NCI-H1930 (cell line): ENCODE measurements around the gene GJE1.
"Not testable (repeated sequence)": the region's sequence is repeated elsewhere in the genome, so short reads cannot be mapped to it uniquely, and the experiment has no call there.

Experiments used
- DNase-seq, 2 experiments: peaks; one replicate each; lab custom pipeline; 2025; lab: John Stamatoyannopoulos, UW

Gene GJE1, protein sequence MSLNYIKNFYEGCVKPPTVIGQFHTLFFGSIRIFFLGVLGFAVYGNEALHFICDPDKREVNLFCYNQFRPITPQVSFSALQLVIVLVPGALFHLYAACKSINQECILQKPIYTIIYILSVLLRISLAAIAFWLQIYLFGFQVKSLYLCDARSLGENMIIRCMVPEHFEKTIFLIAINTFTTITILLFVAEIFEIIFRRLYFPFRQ

DNA sequence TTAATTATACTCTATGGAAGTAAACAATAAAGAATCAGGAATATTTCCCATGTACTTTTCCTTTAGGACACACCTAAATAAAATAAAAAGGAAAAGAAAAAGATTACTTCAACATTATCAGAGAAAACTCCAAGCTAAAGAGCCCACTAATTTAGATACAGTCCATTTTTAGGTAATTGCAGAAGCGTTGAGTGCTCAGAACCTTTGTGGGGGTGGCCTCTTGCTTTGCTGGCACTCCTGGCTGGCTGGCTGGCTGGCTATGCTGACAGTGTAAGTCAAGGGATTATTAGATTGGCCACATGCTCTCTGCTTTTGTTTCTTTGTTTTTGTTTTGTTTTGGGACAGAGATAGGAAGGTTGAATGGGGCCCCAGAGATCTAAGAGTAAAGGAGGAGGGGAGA lies at the start of gene GJE1:
Gene GJE1, plus strand, starts transcription at position 301 of the 400 bp plus-strand sequence. CDS start 234 bp downstream, outside the sequence.
- no peak for DNase-seq

DNA sequence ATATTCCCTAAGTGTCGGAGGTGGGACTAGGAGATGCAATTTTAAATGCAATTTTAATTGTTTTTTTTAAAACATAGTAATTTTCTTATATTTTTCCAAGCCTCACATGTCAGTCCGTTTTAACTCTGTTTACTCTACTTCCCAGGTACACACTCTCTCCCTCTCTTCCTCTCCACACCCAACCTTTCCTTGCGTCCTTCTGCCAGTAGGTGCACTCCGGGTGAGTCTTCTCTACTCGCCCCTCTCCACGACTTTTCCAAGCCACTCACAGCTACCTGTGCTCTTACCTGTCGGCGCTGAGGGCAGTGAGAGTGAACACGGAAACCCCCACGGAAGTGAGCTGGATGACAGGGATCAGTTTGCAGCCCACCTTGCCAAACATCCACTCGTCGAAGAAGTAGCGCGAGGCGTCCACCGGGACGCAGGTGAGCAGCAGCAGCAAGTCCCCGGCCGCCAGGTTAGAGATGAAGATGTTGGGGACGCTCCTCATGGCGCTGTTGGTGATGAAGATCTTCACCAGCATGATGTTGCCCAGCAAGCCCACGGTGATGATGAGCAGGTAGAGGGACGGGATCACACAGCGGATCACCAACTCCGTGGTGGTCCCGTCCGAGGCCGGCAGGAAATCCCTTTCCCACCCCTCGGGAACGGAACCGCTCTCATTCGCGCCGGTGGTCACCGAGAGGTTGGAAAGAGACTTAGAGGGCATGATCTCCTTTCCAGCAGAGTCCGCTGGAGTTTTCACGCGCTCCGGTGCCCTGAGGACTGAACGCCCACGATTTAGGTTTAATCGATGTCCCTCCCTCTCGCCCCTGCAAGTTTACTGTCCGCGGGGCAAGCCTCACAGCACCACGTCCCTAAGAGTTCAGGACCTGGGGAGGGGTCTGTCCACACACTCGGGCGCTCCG lies 44.5 kb upstream of the GJE1 start:
- DNase-seq: no peak

DNA sequence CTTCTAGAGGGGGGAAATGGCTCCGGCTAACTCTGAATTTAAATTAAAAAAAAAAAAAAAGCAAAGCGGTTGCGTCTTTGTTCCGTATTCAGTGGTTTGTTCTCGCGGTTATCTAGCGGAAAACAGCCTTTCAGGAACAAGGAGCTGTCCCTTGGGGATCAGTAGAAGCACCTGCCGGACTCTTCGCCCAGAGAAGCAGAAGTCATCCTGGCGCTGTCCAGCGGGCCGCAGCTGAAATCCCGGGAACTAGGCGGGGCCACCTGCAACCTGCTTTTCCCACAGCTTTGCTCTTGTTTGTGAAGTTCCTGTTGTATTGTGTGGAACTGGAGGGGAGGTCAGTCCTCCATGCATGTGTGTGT lies 43.9 kb upstream of the GJE1 start:
- DNase-seq: no peak

DNA sequence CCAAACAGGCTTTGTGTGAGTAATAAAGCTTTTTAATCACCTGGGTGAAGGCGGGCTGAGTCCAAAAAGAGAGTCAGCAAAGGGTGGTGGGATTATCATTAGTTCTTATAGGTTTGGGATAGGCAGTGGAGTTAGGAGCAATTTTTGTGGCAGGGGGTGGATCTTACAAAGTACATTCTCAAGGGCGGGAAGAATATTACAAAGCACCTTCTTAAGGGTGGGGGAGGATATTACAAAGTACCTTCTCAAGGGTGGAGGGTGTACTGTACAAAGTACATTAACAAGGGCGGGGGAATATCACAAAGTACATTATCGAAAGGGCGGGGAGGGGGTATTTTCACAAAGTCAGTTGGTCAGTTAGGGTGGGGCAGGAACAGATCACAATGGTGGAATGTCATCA lies 27.9 kb upstream of the GJE1 start:
- not testable (repeated sequence) for DNase-seq

GRCh38 chr6:142110820-142111219 lies 21.9 kb upstream of the GJE1 start:
- DNase-seq: not testable (repeated sequence)

DNA sequence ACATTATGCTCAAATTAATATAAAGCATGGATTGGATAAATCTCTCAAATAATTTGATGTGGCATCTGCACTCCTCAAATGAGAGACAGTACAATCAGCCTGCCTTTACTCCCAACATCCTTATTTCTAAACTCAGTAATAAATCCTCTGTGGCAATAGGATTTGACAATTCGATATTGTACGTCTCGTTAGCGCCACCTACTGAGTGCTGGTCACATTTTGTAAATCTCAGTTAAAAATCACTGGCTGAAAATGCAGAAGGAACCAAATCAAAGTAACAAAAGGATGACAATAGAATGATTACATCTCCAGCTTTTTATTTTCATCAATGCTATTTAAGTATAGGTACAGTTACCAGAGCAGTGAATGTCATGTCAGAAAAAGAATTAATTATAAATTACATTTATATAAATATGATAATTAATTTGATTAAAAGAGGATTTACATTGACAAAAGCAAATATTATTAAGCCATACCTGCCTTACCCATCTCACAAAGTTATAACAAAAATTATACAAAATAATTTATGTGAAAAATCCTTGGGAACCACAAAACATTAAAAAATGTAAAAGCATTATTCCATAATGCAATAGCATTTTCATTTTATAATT lies 20.2 kb upstream of the GJE1 start:
- DNase-seq: peak; percentile 11 to 46

GRCh38 chr6:142117366-142117765 lies 15.4 kb upstream of the GJE1 start:
- DNase-seq: no peak

DNA sequence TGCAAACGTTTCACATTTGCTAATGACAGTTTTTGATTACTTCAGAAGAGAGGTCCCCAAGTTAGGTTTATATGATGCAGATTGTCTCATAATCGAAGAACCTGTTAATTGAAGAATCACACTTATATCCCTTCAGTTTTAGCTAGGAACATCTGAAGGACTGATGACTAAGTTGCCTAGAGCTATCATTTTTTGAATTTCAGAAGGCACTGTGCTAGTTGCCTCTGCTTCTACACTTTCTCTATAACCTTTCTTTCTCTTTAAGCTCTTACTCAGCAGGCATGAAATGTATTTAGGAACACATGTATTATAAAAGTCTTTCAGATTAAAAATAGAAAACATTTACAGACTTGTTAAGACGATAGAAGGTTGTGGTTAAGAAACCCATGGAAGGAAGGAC lies 14.4 kb upstream of the GJE1 start:
- DNase-seq: no peak

DNA sequence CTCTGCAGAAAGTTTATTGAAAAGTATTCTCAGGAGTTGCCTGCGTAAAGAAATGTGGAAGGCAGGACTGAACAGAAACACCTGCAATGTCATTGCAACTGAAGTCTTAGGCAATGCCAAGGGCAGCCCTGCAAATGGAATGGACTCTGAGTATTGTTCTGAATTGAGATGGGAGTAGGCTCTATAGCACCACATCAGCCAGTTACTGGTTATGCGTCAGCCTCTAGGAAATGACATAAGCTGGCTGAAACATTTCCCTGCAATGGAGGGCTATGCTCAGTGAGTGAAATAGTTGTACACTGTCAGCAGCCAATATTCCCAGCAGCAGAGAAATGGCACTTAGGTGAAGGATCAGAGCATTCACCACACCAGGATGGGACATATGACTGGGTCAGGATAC lies 13.8 kb upstream of the GJE1 start:
- no peak for DNase-seq

- DNase-seq: no peak
Observed at GRCh38 chr6:142121342-142121741, 11.4 kb upstream of the GJE1 start.

DNA sequence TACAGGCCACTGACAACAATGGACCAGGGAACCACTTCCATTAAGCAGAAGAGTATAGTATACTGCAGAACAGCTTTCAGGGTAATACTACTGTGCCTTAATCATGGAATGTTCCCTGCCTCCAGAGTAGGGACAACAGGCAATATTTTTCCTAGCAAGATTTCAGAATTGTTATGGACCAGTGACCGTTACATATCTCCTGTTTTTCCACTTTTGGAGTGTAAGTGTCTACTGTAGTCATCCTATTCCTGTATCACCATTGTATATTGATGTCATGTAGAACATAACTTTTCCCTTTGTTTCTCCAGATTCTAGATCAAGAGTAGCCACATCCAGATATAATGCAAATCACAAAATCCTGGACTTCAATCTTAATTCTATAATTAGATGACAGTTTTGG lies 1.9 kb upstream of the GJE1 start:
- DNase-seq: no peak

GRCh38 chr6:142138876-142139275 lies 6.2 kb downstream of the GJE1 start:
- no peak for DNase-seq

DNA sequence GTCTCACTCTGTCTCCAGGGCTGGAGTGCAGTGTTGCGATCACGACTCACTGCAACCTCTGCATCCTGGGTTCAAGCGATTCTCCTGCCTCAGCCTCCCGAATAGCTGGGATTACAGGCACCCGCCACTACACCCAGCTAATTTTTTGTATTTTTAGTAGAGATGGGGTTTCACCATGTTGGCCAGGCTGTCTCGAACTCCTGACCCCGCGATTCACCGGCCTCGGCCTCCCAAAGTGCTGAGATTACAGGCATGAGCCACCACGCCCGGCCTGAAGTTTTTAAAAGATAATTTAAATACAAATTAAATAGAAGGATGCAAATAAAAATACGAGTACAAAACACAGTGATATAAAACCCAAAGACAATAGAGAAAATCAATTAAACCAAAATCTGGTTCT lies 8.8 kb downstream of the GJE1 start:
- DNase-seq: not testable (repeated sequence)

DNA sequence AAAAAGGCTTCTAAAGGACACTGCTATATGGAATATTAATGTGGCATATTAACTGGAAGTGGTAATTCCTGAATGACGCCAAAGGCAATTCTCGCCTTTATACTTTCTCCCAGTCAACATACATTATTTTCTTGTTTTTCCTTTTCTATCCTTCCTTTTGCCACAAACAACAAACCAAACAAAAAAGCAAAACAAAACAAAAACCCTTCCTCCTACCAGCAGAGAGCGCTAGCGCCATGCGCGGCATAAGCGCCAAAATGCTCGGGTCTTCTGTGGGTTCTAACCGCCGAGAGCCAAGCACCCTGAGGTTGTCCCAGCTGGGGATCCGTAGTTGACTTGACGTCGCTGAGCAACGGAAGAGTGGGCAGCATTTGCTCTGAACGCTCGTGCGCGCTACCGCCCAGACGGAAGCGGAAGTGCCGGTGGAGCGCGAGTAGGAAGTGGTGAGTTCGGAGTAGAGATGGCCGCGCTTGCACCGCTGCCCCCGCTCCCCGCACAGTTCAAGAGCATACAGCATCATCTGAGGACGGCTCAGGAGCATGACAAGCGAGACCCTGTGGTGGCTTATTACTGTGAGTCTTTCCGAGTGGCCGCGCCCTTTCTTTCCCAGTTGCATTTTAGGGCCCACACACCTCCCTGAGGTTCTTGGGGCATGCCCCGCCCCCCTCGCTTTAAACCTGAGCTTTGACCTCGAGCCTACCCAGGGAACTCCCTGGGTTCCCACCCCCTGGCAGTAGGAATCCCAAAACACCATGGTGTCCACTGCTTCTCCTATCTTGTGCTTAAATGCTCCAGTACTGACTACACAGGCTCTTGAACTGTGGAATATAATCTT lies 14.3 kb downstream of the GJE1 start, which contains the start of the genes NMBR and VTA1:
Gene NMBR, minus strand, starts transcription at position 295 of the 835 bp plus-strand sequence. CDS start 58,464 bp downstream, outside the sequence.
Gene VTA1, plus strand, starts transcription at position 436 of the 835 bp plus-strand sequence. Its CDS starts 25 bp downstream, at position 461.
- peak; percentile 91 to 92 for DNase-seq

DNA sequence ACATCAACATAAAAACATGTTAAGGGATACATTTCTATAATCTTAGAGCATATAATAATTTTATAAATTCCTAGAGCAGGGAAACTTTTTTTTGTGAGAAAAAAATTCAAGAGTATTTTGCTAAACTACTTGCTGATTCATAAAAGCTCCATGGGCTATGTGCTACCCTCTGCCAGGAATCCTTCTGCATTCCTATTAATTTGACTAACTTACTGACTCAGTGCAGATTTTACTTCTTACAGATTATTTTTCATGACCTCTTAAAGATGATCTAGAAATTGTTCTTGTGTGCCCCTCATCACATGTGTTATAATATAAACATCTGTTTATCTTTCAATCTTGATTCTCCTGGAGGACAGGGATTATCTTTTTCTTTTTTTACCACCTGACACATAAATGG lies 20.0 kb downstream of the GJE1 start:
- no peak for DNase-seq

DNA sequence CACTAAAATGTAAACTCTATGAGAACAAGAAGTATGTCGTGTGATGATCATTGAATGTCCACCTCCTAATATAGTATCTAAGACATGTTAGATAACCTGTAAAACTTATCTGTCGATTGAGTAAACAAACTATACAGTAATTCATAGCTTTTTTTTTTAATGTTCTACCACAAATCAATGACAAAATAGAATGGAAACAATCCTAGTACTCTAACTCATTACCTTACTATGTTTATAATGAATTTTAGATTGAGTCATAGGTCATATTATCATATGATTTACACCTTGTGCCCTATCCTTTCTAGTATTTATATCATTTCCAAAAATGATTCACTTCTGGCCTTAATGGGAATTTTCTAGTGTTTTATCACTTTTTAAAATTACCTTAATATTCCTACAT lies 20.5 kb downstream of the GJE1 start:
- no peak for DNase-seq

- no peak for DNase-seq
Observed at GRCh38 chr6:142154336-142154735, 21.6 kb downstream of the GJE1 start.

- no peak for DNase-seq
Observed at GRCh38 chr6:142155091-142155490, 22.4 kb downstream of the GJE1 start.

DNA sequence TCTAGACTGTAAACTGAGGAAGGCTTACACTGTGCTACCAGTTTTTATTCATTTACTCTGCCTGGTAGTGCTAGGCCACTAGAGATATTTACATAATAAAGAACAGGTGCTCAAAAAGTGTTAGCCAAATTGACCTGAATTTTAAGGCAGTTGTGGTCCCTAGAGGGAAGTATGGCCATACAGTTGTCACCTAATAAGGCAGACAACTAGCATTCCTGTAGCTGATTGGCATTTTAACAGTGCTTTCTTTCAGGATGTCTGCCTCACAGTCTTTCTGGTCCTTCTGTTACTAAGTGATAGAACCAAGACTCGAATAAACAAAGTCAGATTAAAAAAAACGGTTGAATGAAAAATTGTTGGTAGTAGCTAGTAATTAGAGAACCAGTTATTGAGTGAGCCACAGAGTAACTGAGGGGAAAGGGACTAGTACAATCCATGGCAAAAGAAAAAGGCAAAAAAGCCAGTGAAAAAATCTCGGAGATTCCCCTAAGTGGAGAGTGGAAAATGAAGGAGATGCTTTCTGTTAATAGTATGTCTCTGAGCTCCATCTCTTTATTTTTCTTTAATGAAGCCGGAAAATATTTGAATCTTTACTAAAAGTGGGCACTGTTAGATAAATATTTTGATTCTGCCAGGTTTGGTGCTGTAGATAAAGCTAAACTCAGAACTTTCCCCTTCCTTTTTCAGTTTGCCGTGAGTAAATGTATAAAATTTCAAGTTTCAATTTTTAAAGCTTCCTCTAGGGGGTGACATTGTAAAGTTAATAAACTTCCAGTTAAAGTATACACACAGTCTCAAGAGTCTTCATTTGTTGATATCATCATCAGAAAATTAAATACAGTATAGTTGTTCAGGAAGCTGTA lies 23.4 kb downstream of the GJE1 start:
- no peak for DNase-seq

- not testable (repeated sequence) for DNase-seq
Observed at GRCh38 chr6:142156758-142157068, 24.0 kb downstream of the GJE1 start.

- no peak for DNase-seq
Observed at GRCh38 chr6:142162780-142163179, 30.1 kb downstream of the GJE1 start.
